Mucosa of descending colon (tissue), 3 donors: ENCODE results near the gene COL9A3. TPM values are rescaled to one million over a fixed set of nuclear protein-coding genes. Genes with fewer than 3 reads are reported as not detected.

Source experiments
- ATAC-seq: fragments of 200-7000 bp; cut with Tn5 transposase; one replicate; pipeline ENCODE4 v1.9.1; 2020; ENCODE audit warnings: mild to moderate bottlenecking, moderate library complexity
- DNase-seq, 3 donors: peaks; one replicate each; pipeline ENCODE4 v3.0.0-alpha.2; 2020
- H3K36me3 ChIP-seq: fragments of 200-600 bp; one replicate; pipeline ENCODE4 v1.8.0; 2021; ENCODE audit warnings: low read depth, mild to moderate bottlenecking
- H3K4me1 ChIP-seq: fragments of 200-600 bp; one replicate; pipeline ENCODE4 v1.8.0; 2021; ENCODE audit warnings: low read depth, mild to moderate bottlenecking
- H3K4me3 ChIP-seq: fragments of 200-600 bp; one replicate; pipeline ENCODE4 v1.8.0; 2021; ENCODE audit warnings: mild to moderate bottlenecking
- H3K9me3 ChIP-seq: fragments of 200-600 bp; one replicate; pipeline ENCODE4 v1.8.0; 2021; ENCODE audit warnings: mild to moderate bottlenecking
- intact Hi-C, 2 donors: fragments of 100-400 bp; cut with DNase I in 1 of 2; cut with micrococcal nuclease in 1 of 2; formaldehyde crosslinking; loops; one replicate each; pipeline versions ENCODE4 v1.11.0 to v1.11.1; 2022; cut with DNase I, micrococcal nuclease
- total RNA-seq, 3 donors: library from RNA; stranded (reverse); fragmentation: NEBNext Ultra II Directional in 2 of 3; extraction: Animal tissue kit (Norgen Biotek cat#: 25700) in 2 of 3; gene quantifications; one replicate each; pipeline versions ENCODE4 v1.2.1 to v1.2.4, GENCODE V29; 2021 to 2023
- TF ChIP-seq, protein P1 (sequence below): fragments of 200-600 bp; IDR thresholded peaks from one replicate; pipeline ENCODE4 v1.8.0; 2022; ENCODE audit warnings: antibody characterized with exemption, mild to moderate bottlenecking
- donor health status: DM: no; HTN: no; CAD: no; lungs with moderate emphysema.
- donor health status: DM: no; HTN: no; CAD: no.
- donor health status: DM: no; HTN: yes; CAD: no.

COL9A3 gene
- total RNA-seq, 3 donors from 2014 or later, result 0.70 to 12.4 (median 2.3) TPM

DNA sequence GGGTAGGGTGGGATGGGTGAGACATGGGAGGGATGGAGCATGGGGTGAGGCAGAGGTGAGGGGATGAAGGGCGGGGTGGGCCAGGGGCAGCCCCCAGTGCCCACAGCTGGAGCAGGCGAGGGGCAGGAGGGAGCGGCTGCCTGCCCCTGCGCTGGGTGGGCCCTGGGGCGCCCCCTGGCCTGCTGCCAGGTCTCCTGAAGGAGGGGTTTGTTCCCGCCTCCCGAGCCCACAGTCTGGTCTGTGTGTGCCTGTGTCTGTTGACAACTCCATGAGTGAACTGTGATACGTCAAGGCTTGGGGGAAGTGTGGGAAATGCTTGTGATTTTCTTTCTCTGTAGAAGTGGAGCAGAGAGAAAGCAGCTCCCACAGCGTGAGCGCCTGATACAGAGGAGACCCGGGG is 31.5 kb upstream of the COL9A3 start:
- DNase-seq (no peak), ATAC-seq (no peak)
- no peaks in the 10 kb centered on the region for H3K9me3 ChIP-seq

DNA sequence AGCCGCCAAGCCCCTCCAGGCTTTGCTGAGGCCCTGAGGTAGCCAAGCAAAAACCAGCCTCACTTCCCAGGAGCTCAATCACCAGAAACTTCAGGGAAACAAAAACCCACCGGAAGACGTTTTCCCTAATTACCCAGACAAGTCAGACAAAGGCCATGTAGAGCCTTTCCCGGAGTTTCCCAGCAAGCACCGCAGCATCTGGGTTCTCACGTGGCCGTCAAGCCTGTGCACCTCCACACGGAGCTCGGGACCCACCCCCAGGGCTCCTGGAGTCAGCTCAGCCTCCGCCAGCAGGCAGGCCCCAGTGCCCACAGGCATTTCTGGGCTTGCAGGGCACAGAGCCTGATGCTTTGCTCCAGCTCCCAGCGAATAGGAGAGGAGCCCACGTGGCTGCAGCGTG is 30.7 kb upstream of the COL9A3 start:
- DNase-seq, result no peak
- TF ChIP-seq, protein P1, sequence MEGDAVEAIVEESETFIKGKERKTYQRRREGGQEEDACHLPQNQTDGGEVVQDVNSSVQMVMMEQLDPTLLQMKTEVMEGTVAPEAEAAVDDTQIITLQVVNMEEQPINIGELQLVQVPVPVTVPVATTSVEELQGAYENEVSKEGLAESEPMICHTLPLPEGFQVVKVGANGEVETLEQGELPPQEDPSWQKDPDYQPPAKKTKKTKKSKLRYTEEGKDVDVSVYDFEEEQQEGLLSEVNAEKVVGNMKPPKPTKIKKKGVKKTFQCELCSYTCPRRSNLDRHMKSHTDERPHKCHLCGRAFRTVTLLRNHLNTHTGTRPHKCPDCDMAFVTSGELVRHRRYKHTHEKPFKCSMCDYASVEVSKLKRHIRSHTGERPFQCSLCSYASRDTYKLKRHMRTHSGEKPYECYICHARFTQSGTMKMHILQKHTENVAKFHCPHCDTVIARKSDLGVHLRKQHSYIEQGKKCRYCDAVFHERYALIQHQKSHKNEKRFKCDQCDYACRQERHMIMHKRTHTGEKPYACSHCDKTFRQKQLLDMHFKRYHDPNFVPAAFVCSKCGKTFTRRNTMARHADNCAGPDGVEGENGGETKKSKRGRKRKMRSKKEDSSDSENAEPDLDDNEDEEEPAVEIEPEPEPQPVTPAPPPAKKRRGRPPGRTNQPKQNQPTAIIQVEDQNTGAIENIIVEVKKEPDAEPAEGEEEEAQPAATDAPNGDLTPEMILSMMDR, result no peak
- intact Hi-C loops, result loop anchor here in 1 of 2 donors (5.0 kb wide), 1 partner anchor 114 kb away; no protein-coding TSS in a partner anchor
- ATAC-seq, result no peak
- no peak overlapping the region for H3K4me3 ChIP-seq
- H3K4me1 ChIP-seq, result no peaks in the 10 kb centered on the region
- no peaks in the 10 kb centered on the region for H3K36me3 ChIP-seq
- H3K9me3 ChIP-seq, result no peaks in the 10 kb centered on the region

More for the DNA sequence above, 31.5 kb upstream of the COL9A3 start:
- intact Hi-C loops, result loop anchor here in 1 of 2 donors (5.0 kb wide), 1 partner anchor 113 kb away; no protein-coding TSS in a partner anchor
- Histone ChIP-seq H3K4me1 (no peaks in the 10 kb centered on the region), H3K36me3 (no peaks in the 10 kb centered on the region), H3K4me3 (no peak overlapping the region)
- TF ChIP-seq, protein P1, result no peak

DNA sequence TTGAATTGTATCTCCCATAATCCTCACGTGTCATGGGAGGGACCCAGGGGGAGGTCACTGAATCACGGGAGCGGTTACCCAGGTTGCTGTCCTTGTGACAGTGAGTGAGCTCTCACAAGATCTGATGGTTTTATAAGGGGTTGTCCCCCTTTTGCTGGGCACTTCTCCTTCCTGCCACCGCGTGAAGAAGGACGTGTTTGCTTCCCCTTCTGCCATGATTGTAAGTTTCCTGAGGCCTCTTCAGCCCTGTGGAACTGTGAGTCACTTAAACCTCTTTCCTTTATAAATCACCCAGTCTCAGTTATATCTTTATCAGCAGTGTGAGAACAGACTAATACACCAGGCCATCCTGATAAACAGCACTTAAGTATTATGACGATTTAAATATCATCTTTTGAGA is 29.5 kb upstream of the COL9A3 start:
- Histone ChIP-seq H3K4me1 (no peaks in the 10 kb centered on the region), H3K4me3 (no peak overlapping the region), H3K36me3 (no peaks in the 10 kb centered on the region), H3K9me3 (no peaks in the 10 kb centered on the region)
- TF ChIP-seq, protein P1, result no peak
- intact Hi-C loops, result loop anchor here in 1 of 2 donors (5.0 kb wide), 1 partner anchor 115 kb away; no protein-coding TSS in a partner anchor
- ATAC-seq (no peak), DNase-seq (no peak)

DNA sequence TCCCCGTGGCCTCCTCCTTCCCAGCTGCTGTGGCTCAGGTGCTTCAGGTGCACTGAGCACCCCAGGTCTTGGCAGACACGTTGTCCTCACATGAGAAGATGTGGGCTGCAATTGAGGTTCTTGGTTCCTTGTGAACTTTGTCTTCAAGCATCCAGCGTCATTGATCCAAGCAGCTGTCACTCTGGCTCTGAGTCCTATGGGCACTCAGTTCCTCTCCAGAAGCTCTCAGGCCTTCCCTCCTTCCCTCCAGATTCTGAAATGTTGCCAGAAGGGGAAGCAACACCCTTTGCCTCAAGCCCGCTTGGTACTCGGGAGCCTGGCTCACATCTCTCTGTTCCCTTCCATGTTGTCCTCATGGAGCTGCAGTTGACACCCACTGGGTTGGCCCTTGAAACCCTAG is 29.0 kb upstream of the COL9A3 start:
- TF ChIP-seq, protein P1, result no peak
- no peaks in the 10 kb centered on the region for H3K36me3 ChIP-seq
- H3K4me1 ChIP-seq, result no peaks in the 10 kb centered on the region
- no peaks in the 10 kb centered on the region for H3K9me3 ChIP-seq
- intact Hi-C loops, result loop anchor here in 1 of 2 donors (5.0 kb wide), 1 partner anchor 116 kb away; no protein-coding TSS in a partner anchor
- H3K4me3 ChIP-seq, result no peak overlapping the region
- no peak for ATAC-seq
- no peak for DNase-seq

DNA sequence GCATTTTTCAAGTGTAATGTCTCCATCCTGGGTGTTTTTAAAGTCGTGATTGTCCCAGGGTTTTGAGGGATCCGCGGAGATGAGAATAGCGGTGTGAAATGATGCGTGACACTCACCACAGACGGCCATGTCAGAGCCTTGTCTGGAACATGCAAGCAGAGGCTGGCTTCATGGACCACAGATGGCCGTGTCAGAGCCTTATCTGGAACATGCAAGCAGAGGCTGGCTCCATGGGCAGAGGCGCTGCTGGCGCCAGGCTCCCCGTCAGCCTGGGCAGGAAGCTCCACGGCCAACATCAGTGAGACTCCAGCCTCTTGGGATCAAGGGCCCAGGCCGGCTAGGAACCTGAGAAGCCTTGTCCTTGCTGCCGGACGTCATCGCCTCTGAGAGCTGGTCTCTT is 28.2 kb upstream of the COL9A3 start:
- ATAC-seq (no peak), DNase-seq (no peak)
- TF ChIP-seq, protein P1, result no peak
- Histone ChIP-seq H3K4me1 (peaks cover 5% of the 10 kb centered on the region), H3K4me3 (no peak overlapping the region), H3K9me3 (no peaks in the 10 kb centered on the region), H3K36me3 (no peaks in the 10 kb centered on the region)
- intact Hi-C loops, result loop anchor here in 1 of 2 donors (5.0 kb wide), 1 partner anchor 116 kb away; no protein-coding TSS in a partner anchor
